SU-DHL-6 (cell line): ENCODE results near the gene NMRK2.

Experiments used
- H2AFZ ChIP-seq: fragments of 200-600 bp; sonication (generic); 2 replicates; pipeline ENCODE4 v1.6.1; 2014; ENCODE audit warnings: low read depth, mild to moderate bottlenecking, moderate library complexity, mixed read lengths, antibody characterized with exemption, low read length; ENCODE audit not compliant: severe bottlenecking
- H3F3A ChIP-seq: fragments of 200-600 bp; shearing (Covaris generic); 2 replicates; pipeline ENCODE4 v1.6.0; 2016; ENCODE audit warnings: antibody characterized with exemption, mild to moderate bottlenecking; ENCODE audit not compliant: insufficient read depth
- H3K27ac ChIP-seq: fragments of 200-600 bp; sonication (generic); 2 replicates; pipeline ENCODE4 v1.5.1; 2016; ENCODE audit warnings: low read depth, mild to moderate bottlenecking, low read length, moderate library complexity, mixed read lengths
- H3K27me3 ChIP-seq: fragments of 200-600 bp; sonication (generic), shearing (Covaris generic); 2 replicates; pipeline ENCODE4 v1.6.0; 2014; ENCODE audit warnings: mild to moderate bottlenecking, low read length
- H3K36me3 ChIP-seq: fragments of 200-600 bp; sonication (generic); 2 replicates; pipeline ENCODE4 v1.6.1; 2014; ENCODE audit warnings: mild to moderate bottlenecking, low read length, mixed read lengths
- H3K4me2 ChIP-seq: fragments of 300-600, 200-600 bp; shearing (Covaris generic), sonication (generic); 2 replicates; pipeline ENCODE4 v1.6.0; 2014; ENCODE audit warnings: low read length, low read depth, mild to moderate bottlenecking; ENCODE audit not compliant: poor library complexity, severe bottlenecking
- H3K4me3 ChIP-seq: fragments of 200-600 bp; sonication (generic); 2 replicates; pipeline ENCODE4 v1.5.1; 2014; ENCODE audit warnings: antibody characterized with exemption, low read length, mild to moderate bottlenecking, mixed read lengths; ENCODE audit not compliant: insufficient read depth, poor library complexity, severe bottlenecking
- H3K79me2 ChIP-seq: fragments of 200-600 bp; sonication (generic); 2 replicates; pipeline ENCODE4 v1.6.1; 2014; ENCODE audit warnings: mild to moderate bottlenecking, low read length, moderate library complexity; ENCODE audit not compliant: insufficient read depth
- H3K9ac ChIP-seq: fragments of 200-600 bp; sonication (generic); 2 replicates; pipeline ENCODE4 v1.7.0; 2014; ENCODE audit warnings: mild to moderate bottlenecking, low read length
- H3K9me2 ChIP-seq: fragments of 200-600 bp; sonication (generic); replicated peaks from 2 replicates; pipeline ENCODE4 v1.6.1; 2014; ENCODE audit warnings: low read length; ENCODE audit not compliant: insufficient read depth
- H3K9me3 ChIP-seq: fragments of 200-600 bp; sonication (generic); 2 replicates; pipeline ENCODE4 v1.6.1; 2014; ENCODE audit warnings: low read length, mixed read lengths; ENCODE audit not compliant: insufficient read depth
- H4K20me1 ChIP-seq: fragments of 200-600 bp; sonication (generic); 2 replicates; pipeline ENCODE4 v1.6.1; 2014; ENCODE audit warnings: low read depth, mild to moderate bottlenecking, antibody characterized with exemption, low read length, moderate library complexity, mixed read lengths
- CTCF ChIP-seq: fragments of 200-600 bp; sonication (generic); IDR thresholded peaks from one replicate; pipeline ENCODE4 v1.5.1; 2017; ENCODE audit warnings: antibody characterized with exemption, mild to moderate bottlenecking, low read length, moderate library complexity; ENCODE audit not compliant: insufficient read depth, poor library complexity, severe bottlenecking
- EZH2phosphoT487 ChIP-seq: fragments of 200-600 bp; sonication (generic), shearing (Covaris generic); conservative IDR thresholded peaks from 2 replicates; pipeline ENCODE4 v1.6.1; 2018; ENCODE audit warnings: mild to moderate bottlenecking, antibody characterized with exemption, low read length, moderate library complexity, mixed read lengths

NMRK2 gene

GRCh38 chr19:3923096-3923758, 9.6 kb upstream of the NMRK2 start:
- Histone ChIP-seq H3K36me3 (no peaks in the 10 kb centered on the region), H3K9me3 (peaks cover 4% of the 10 kb centered on the region; the same call in 1 of the 2 replicates), H3K27ac (no peak overlapping the region), H3K4me3 (no peak overlapping the region), H3K79me2 (no peaks in the 10 kb centered on the region), H3F3A (no peaks in the 10 kb centered on the region), H3K4me2 (no peak overlapping the region), H3K27me3 (no peaks in the 10 kb centered on the region), H2AFZ (no peak overlapping the region), H3K9ac (no peak overlapping the region), H3K9me2 (no peaks in the 10 kb centered on the region), H4K20me1 (no peaks in the 10 kb centered on the region)
- TF ChIP-seq CTCF (no peak), EZH2phosphoT487 (no peak)

- Histone ChIP-seq H3K9ac (no peak overlapping the region), H2AFZ (no peak overlapping the region), H3K79me2 (no peaks in the 10 kb centered on the region), H3F3A (no peaks in the 10 kb centered on the region), H3K9me3 (peaks cover 4% of the 10 kb centered on the region; the same call in 1 of the 2 replicates), H4K20me1 (no peaks in the 10 kb centered on the region), H3K27ac (no peak overlapping the region), H3K36me3 (no peaks in the 10 kb centered on the region), H3K4me3 (no peak overlapping the region), H3K27me3 (no peaks in the 10 kb centered on the region), H3K4me2 (no peak overlapping the region), H3K9me2 (no peaks in the 10 kb centered on the region)
- no peak for TF ChIP-seq CTCF
- TF ChIP-seq EZH2phosphoT487: no peak
Measured at GRCh38 chr19:3923912-3924311, 9.0 kb upstream of the NMRK2 start.

- no peaks in the 10 kb centered on the region for H3K79me2 ChIP-seq
- H3K36me3 ChIP-seq: no peaks in the 10 kb centered on the region
- H3K9ac ChIP-seq: no peak overlapping the region
- no peaks in the 10 kb centered on the region for H4K20me1 ChIP-seq
- TF ChIP-seq EZH2phosphoT487 (no peak), CTCF (no peak)
- no peaks in the 10 kb centered on the region for H3K9me2 ChIP-seq
- no peaks in the 10 kb centered on the region for H3K9me3 ChIP-seq
- no peaks in the 10 kb centered on the region for H3F3A ChIP-seq
- H3K4me3 ChIP-seq: no peak overlapping the region
- no peak overlapping the region for H3K27ac ChIP-seq
- no peaks in the 10 kb centered on the region for H3K27me3 ChIP-seq
- no peak overlapping the region for H3K4me2 ChIP-seq
- H2AFZ ChIP-seq: no peak overlapping the region
Measured at GRCh38 chr19:3931041-3931440, 1.8 kb upstream of the NMRK2 start.
